GM23248 (cell line): ENCODE measurements around the gene EXOG. TPM values are rescaled to one million over a fixed set of nuclear protein-coding genes. Genes with fewer than 3 reads are reported as not detected.

ENCODE experiments used
- DNase-seq: peaks from one replicate; pipeline ENCODE4 v3.0.0-alpha.2; 2015
- H2AFZ ChIP-seq: fragments of 200-600 bp; sonication (generic); 2 replicates; pipeline ENCODE4 v1.6.1; 2016; ENCODE audit warnings: antibody characterized with exemption
- H3F3A ChIP-seq: fragments of 200-600 bp; sonication (generic); 2 replicates; pipeline ENCODE4 v1.6.1; 2016; ENCODE audit warnings: mild to moderate bottlenecking, antibody characterized with exemption, mixed run types; ENCODE audit not compliant: insufficient read depth
- H3K27ac ChIP-seq: fragments of 200-600 bp; sonication (generic); 2 replicates; pipeline ENCODE4 v1.5.1; 2016; ENCODE audit warnings: mild to moderate bottlenecking
- H3K27me3 ChIP-seq: fragments of 200-600 bp; sonication (generic); replicated peaks from 2 replicates; pipeline ENCODE4 v1.6.1; 2016; ENCODE audit warnings: mild to moderate bottlenecking; ENCODE audit not compliant: insufficient read depth
- H3K36me3 ChIP-seq: fragments of 200-600 bp; sonication (generic); 2 replicates; pipeline ENCODE4 v1.6.1; 2016; ENCODE audit warnings: low read depth, mild to moderate bottlenecking
- H3K4me1 ChIP-seq: fragments of 200-600 bp; sonication (generic); 2 replicates; pipeline ENCODE4 v1.6.1; 2016; ENCODE audit warnings: mild to moderate bottlenecking; ENCODE audit not compliant: insufficient read depth
- H3K4me2 ChIP-seq: fragments of 200-600 bp; sonication (generic); one replicate; pipeline ENCODE4 v1.6.1; 2016; ENCODE audit warnings: mild to moderate bottlenecking; ENCODE audit not compliant: unreplicated experiment
- H3K4me3 ChIP-seq: fragments of 200-600 bp; sonication (generic); 2 replicates; pipeline ENCODE4 v1.5.1; 2016; ENCODE audit warnings: mild to moderate bottlenecking
- H3K79me2 ChIP-seq: fragments of 200-600 bp; sonication (generic); 2 replicates; pipeline ENCODE4 v1.6.1; 2016; ENCODE audit warnings: mild to moderate bottlenecking; ENCODE audit not compliant: insufficient read depth
- H3K9ac ChIP-seq: fragments of 200-600 bp; sonication (generic); 2 replicates; pipeline ENCODE4 v1.6.1; 2016; ENCODE audit warnings: mild to moderate bottlenecking
- H3K9me2 ChIP-seq: fragments of 200-600 bp; sonication (generic); 2 replicates; pipeline ENCODE4 v1.6.1; 2016; ENCODE audit warnings: mixed run types, mild to moderate bottlenecking, moderate library complexity; ENCODE audit not compliant: insufficient read depth
- H3K9me3 ChIP-seq: fragments of 200-600 bp; sonication (generic); one replicate; pipeline ENCODE4 v1.6.1; 2017; ENCODE audit warnings: low read depth
- H4K20me1 ChIP-seq: fragments of 200-600 bp; sonication (generic); 2 replicates; pipeline ENCODE4 v1.6.0; 2016; ENCODE audit not compliant: insufficient read depth
- EZH2 ChIP-seq: fragments of 200-600 bp; sonication (generic); IDR thresholded peaks from 2 replicates; pipeline ENCODE4 v1.6.1; 2018; ENCODE audit warnings: antibody characterized with exemption, mild to moderate bottlenecking; ENCODE audit not compliant: insufficient read depth, poor library complexity, severe bottlenecking
- EZH2phosphoT487 ChIP-seq: fragments of 200-600 bp; sonication (generic); IDR thresholded peaks from 2 replicates; pipeline ENCODE4 v1.6.1; 2018; ENCODE audit warnings: antibody characterized with exemption, moderate library complexity, mild to moderate bottlenecking, low read depth; ENCODE audit not compliant: insufficient read depth
- WGBS, 2 experiments: methylation state at CpG; one replicate each; pipeline ENCODE4 v1.1.6; 2015 to 2017; ENCODE audit warnings: low lambda C conversion rate in 2 of 2, low coverage in 1 of 2; ENCODE audit errors: missing lambda C conversion rate in 2 of 2; 5-methylcytosine and 5-hydroxymethylcytosine counted together
- in situ Hi-C: fragments of 300-500 bp; cut with MboI; formaldehyde crosslinking; loops from 2 replicates; pipeline ENCODE4 v1.15.0; 2020
- polyA plus RNA-seq: library from polyadenylated mRNA; unstranded; fragments of >200 nt; fragmentation: Nextera tagmentation; extraction: Ambion mirVana; gene quantifications from 2 replicates; pipeline ENCODE4 v1.2.1, GENCODE V29; 2016
- small RNA-seq: library from RNA; depleted of rRNA; stranded (forward); fragments of <200 nt; gene quantifications from one replicate; pipeline ENCODE3, GENCODE V24; 2014; ENCODE audit warnings: low read depth, low replicate concordance
- total RNA-seq: library from RNA; depleted of rRNA; stranded (reverse); fragments of >200 nt; shearing (Covaris generic); gene quantifications from 2 replicates; pipeline ENCODE4 v1.2.3, GENCODE V29; 2014; rRNA removed

The EXOG gene
- total and polyA plus RNA-seq, 2 experiments from 2014 or later = 6.4 to 8.2 TPM

DNA sequence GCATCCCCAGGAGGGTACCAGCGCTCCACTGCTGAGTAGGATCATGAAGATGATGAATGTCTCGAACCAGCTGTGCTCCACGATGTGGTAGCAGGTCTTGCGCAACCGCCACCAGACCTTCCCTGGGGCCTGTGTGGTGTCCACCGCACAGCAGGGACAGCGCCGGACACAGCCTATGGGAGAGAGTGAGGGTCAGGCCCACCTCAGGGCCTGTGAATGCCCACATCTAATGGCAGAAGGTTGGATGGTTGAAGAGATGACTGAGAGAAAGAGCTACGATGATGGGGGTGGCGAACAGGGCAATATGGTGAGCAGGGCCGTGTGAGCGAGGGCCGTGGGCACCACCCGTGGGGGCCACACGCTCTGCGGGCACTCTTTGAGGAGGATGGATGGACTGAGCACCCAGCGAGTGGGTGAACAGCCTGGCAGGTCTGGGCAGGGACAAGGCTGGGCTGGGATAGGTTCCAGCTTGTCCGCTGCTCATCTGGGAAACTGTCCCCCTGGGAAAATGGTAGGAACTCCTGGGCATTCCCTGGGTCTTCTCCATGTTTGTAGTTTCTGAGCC lies 79.2 kb downstream of the EXOG start:
- no peaks in the 10 kb centered on the region for H3K9me2 ChIP-seq
- 50 to 53% methylated on average over 18 of the region's 18 CpGs for WGBS, 2 experiments
- no peak overlapping the region for H3K4me3 ChIP-seq
- H3F3A ChIP-seq = no peaks in the 10 kb centered on the region
- H2AFZ ChIP-seq = no peak overlapping the region
- TF ChIP-seq EZH2 = no peak
- no peak for TF ChIP-seq EZH2phosphoT487
- in situ Hi-C loops = no loop called here
- no peaks in the 10 kb centered on the region for H3K9me3 ChIP-seq
- H3K36me3 ChIP-seq = no peaks in the 10 kb centered on the region
- no peaks in the 10 kb centered on the region for H4K20me1 ChIP-seq
- no peak overlapping the region for H3K9ac ChIP-seq
- no peaks in the 10 kb centered on the region for H3K4me1 ChIP-seq
- no peak overlapping the region for H3K27ac ChIP-seq
- H3K27me3 ChIP-seq = no peaks in the 10 kb centered on the region; the same call in 1 of the 2 replicates
- no peaks in the 10 kb centered on the region for H3K79me2 ChIP-seq
- no peak for DNase-seq
- no peak overlapping the region for H3K4me2 ChIP-seq

Small RNA genes lying within 50 kb of the gene (small RNA-seq; reads per million reads assigned to genes)
- not detected for gene RF00019

Other genes with a start within 250 kb of the EXOG start
- gene SLC22A13, start 230.5 kb upstream of the EXOG start, total RNA-seq = 0.38 and 0.86 TPM in 2 replicates
- gene SLC22A13, start 230.5 kb upstream of the EXOG start, polyA plus RNA-seq = not detected in 2 replicates
- not detected in 2 replicates for gene SLC22A14, start 214.0 kb upstream of the EXOG start, total RNA-seq
- 0.08 TPM in 1 of 2 replicates, not detected in the other for gene SLC22A14, start 214.0 kb upstream of the EXOG start, polyA plus RNA-seq
- 4.1 and 4.8 TPM in 2 replicates for gene XYLB, start 149.6 kb upstream of the EXOG start, total RNA-seq
- 5.2 and 5.4 TPM in 2 replicates for gene XYLB, start 149.6 kb upstream of the EXOG start, polyA plus RNA-seq
- 0.76 TPM in 2 replicates for gene ACVR2B, start 42.5 kb upstream of the EXOG start, total RNA-seq
- gene ACVR2B, start 42.5 kb upstream of the EXOG start, polyA plus RNA-seq = 0.16 TPM in 2 replicates
- gene SCN5A, start 153.3 kb downstream of the EXOG start, total RNA-seq = 0.13 TPM in 1 of 2 replicates, not detected in the other
- not detected in 2 replicates for gene SCN5A, start 153.3 kb downstream of the EXOG start, polyA plus RNA-seq